Epithelial cell of proximal tubule (primary cell): Measurements from ENCODE around the gene MSRB3. TPM values are rescaled to one million over a fixed set of nuclear protein-coding genes. Genes with fewer than 3 reads are reported as not detected.

ENCODE experiments used
- DNase-seq: peaks from one replicate; pipeline ENCODE4 v3.0.0-alpha.2; 2011; ENCODE audit warnings: low read depth
- H3K4me3 ChIP-seq: 2 replicates; pipeline ENCODE4 v1.5.1; 2011; ENCODE audit warnings: low read depth, mild to moderate bottlenecking, low read length
- total RNA-seq: library from RNA; depleted of rRNA; stranded (reverse); fragments of >200 nt; gene quantifications from 2 replicates; pipeline ENCODE4 v1.2.3, GENCODE V29; 2015
- TF ChIP-seq, protein P1 (sequence below): conservative IDR thresholded peaks from 2 replicates; pipeline ENCODE4 v1.5.1; 2012; ENCODE audit warnings: low read depth, mild to moderate bottlenecking, low read length

The MSRB3 gene
- total RNA-seq: 4.0 and 11.4 TPM in 2 replicates

DNA sequence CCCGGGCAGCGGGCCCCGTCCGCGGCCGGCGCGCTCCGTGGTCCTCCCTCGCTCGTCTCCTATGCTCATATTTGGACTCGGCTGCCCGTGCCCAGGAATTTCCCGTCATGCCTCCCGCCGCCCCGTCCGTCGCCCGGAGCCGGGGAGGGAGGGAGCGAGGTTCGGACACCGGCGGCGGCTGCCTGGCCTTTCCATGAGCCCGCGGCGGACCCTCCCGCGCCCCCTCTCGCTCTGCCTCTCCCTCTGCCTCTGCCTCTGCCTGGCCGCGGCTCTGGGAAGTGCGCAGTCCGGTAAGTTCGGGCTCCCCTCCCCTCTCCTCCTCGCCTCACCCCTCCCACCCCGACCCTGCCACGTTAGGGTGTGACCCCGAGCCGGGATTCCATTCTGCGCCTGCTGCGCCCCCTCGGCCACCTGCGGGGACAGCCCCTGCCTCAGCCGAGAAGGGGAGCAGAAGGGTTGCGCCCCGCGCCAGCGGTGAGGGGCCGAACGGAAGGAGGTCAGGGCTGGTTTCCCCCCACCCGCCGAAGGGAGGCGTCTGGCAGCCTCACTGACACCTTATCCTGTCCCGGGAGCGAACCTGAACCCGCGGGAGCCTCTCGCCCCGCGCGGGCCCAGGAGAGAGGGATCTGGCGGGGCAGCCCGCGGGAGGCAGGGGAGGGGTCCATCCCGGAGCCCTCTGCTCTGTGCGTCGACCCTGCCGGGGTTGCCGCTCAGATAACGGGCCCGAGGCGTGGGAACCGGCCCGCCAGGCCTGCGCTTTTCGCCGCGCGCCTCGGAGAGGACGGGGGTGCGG is at the start of gene MSRB3:
Gene MSRB3, plus strand, starts transcription at position 108 of the 793 bp plus-strand sequence. CDS start 29,897 bp downstream, outside the sequence.
- H3K4me3 ChIP-seq: peak within 1 kb of the TSS; percentile 90
- no peak for DNase-seq
- TF ChIP-seq, protein P1, sequence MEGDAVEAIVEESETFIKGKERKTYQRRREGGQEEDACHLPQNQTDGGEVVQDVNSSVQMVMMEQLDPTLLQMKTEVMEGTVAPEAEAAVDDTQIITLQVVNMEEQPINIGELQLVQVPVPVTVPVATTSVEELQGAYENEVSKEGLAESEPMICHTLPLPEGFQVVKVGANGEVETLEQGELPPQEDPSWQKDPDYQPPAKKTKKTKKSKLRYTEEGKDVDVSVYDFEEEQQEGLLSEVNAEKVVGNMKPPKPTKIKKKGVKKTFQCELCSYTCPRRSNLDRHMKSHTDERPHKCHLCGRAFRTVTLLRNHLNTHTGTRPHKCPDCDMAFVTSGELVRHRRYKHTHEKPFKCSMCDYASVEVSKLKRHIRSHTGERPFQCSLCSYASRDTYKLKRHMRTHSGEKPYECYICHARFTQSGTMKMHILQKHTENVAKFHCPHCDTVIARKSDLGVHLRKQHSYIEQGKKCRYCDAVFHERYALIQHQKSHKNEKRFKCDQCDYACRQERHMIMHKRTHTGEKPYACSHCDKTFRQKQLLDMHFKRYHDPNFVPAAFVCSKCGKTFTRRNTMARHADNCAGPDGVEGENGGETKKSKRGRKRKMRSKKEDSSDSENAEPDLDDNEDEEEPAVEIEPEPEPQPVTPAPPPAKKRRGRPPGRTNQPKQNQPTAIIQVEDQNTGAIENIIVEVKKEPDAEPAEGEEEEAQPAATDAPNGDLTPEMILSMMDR: no peak

GRCh38 chr12:65229441-65229840 is 49.0 kb upstream of the MSRB3 start:
- no peak for DNase-seq
- TF ChIP-seq, protein P1: no peak
- no peak overlapping the region for H3K4me3 ChIP-seq

- TF ChIP-seq, protein P1: no peak
- H3K4me3 ChIP-seq: no peak overlapping the region
- no peak for DNase-seq
These were observed 45.9 kb upstream of the MSRB3 start for GRCh38 chr12:65232476-65233077.

- DNase-seq: no peak
- no peak overlapping the region for H3K4me3 ChIP-seq
- TF ChIP-seq, protein P1: no peak
These were observed 41.3 kb upstream of the MSRB3 start for GRCh38 chr12:65237153-65237552.

- no peak for DNase-seq
- H3K4me3 ChIP-seq: no peak overlapping the region
- TF ChIP-seq, protein P1: no peak
These were observed 39.9 kb upstream of the MSRB3 start for GRCh38 chr12:65238609-65239008.

DNA sequence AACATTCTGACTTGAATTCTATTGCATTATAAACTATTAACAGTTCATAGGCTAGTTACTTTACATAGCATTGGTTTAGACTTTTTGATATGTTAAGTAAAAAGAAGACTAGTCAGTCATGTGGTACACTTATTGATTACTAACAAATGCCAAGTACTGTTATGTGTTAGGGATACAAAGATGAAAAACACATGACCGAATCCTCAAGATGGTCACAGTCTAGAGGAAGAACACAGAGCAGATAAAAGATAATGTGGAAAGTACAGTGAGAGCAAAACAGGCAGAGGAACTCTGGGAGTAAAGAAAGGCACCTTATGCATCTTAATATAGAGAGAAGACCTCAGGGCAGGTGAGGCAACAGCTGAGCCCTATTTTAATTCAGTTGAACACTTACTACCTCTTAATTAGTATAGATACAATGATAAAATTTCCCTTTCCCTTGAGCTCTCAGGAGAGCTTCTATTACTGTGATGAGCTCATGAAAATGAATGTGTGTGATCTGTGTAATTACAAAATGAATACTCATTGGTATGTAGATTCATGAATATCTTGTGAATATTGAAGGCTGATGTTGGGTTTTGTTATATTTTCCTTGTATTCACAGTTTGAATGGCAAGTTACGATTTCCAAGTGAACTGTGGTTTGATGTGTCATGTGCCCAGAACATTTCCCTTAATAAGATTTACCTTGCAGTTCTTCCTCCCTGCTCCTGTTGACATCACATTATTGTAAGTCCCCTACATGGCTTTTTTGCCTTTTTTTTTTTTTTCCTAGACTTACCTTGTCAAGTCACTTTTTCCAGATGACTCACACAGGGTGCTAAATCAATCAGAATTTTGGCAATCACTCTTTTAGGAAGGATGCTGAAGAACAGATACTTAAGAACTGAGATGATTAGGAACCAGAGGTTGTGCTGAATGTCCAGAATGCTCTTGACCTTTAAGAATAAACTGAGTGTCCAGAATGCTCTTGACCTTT is 29.5 kb upstream of the MSRB3 start:
- no peak overlapping the region for H3K4me3 ChIP-seq
- DNase-seq: no peak
- TF ChIP-seq, protein P1: no peak
